ENCODE measurements around the gene ISG15. TPM values are rescaled to one million over a fixed set of nuclear protein-coding genes. Genes with fewer than 3 reads are reported as not detected.

ISG15 gene
- 14.3 to 25.1 TPM (median 18.9 TPM) in 5 replicates for total RNA-seq (2022; extraction: Qiagen RNA extraction; ENCODE audit: low read depth)

GRCh38 chr1:1013105-1013921, at the start of gene ISG15:
Gene ISG15 (plus strand): TSS chr1:1013497. CDS start chr1:1013574, 77 bp downstream.

GRCh38 chr1:966135-966703, 47.1 kb upstream of the ISG15 start, which contains the start of gene PLEKHN1:
Gene PLEKHN1 (plus strand): TSS chr1:966482. CDS start chr1:966532, 50 bp downstream.

GRCh38 chr1:981955-982558, 31.2 kb upstream of the ISG15 start, which contains the start of gene PERM1:
Gene PERM1 (minus strand): TSS chr1:982093. CDS start chr1:981029, 1,064 bp downstream.

GRCh38 chr1:999725-1000356, 13.5 kb upstream of the ISG15 start, which contains the start of gene HES4:
Gene HES4 (minus strand): TSS chr1:1000097. CDS start chr1:999973, 124 bp downstream.

GRCh38 chr1:1020000-1020404, 6.7 kb downstream of the ISG15 start, which contains the start of gene AGRN:
Gene AGRN (plus strand): TSS chr1:1020120. CDS start chr1:1020173, 53 bp downstream.

Other genes with a start within 250 kb of the ISG15 start
- gene SAMD11, start 89.6 kb upstream of the ISG15 start, total RNA-seq (2022; extraction: Qiagen RNA extraction; ENCODE audit: low read depth) = 11.9 to 38.0 TPM (median 31.7 TPM) in 5 replicates
- 58.6 to 92.3 TPM (median 90.0 TPM) in 5 replicates for gene NOC2L, start 54.2 kb upstream of the ISG15 start, total RNA-seq (2022; extraction: Qiagen RNA extraction; ENCODE audit: low read depth)
- 5.7 to 22.4 TPM (median 16.8 TPM) in 5 replicates for gene KLHL17, start 52.9 kb upstream of the ISG15 start, total RNA-seq (2022; extraction: Qiagen RNA extraction; ENCODE audit: low read depth)
- 4.0 to 6.6 TPM (median 5.4 TPM) in 5 replicates for gene PLEKHN1, start 47.0 kb upstream of the ISG15 start, total RNA-seq (2022; extraction: Qiagen RNA extraction; ENCODE audit: low read depth)
- gene PERM1, start 31.4 kb upstream of the ISG15 start, total RNA-seq (2022; extraction: Qiagen RNA extraction; ENCODE audit: low read depth) = 0.06 to 0.36 TPM (median 0.11 TPM) in 4 of 5 replicates, not detected in the other
- 20.9 to 80.4 TPM (median 64.7 TPM) in 5 replicates for gene HES4, start 13.4 kb upstream of the ISG15 start, total RNA-seq (2022; extraction: Qiagen RNA extraction; ENCODE audit: low read depth)
- 50.6 to 136 TPM (median 124 TPM) in 5 replicates for gene AGRN, start 6.6 kb downstream of the ISG15 start, total RNA-seq (2022; extraction: Qiagen RNA extraction; ENCODE audit: low read depth)
- gene RNF223, start 60.8 kb downstream of the ISG15 start, total RNA-seq (2022; extraction: Qiagen RNA extraction; ENCODE audit: low read depth) = 0.16 to 0.67 TPM (median 0.27 TPM) in 5 replicates
- gene C1orf159, start 102.6 kb downstream of the ISG15 start, total RNA-seq (2022; extraction: Qiagen RNA extraction; ENCODE audit: low read depth) = 6.7 to 16.7 TPM (median 13.8 TPM) in 5 replicates
- gene TTLL10, start 160.4 kb downstream of the ISG15 start, total RNA-seq (2022; extraction: Qiagen RNA extraction; ENCODE audit: low read depth) = not detected in 5 replicates
- gene TNFRSF18, start 193.1 kb downstream of the ISG15 start, total RNA-seq (2022; extraction: Qiagen RNA extraction; ENCODE audit: low read depth) = 0.35 TPM in 1 of 5 replicates, not detected in the others
- gene TNFRSF4, start 200.7 kb downstream of the ISG15 start, total RNA-seq (2022; extraction: Qiagen RNA extraction; ENCODE audit: low read depth) = 0.20 to 0.23 TPM in 2 of 5 replicates, not detected in the others
- 84.0 to 148 TPM (median 137 TPM) in 5 replicates for gene SDF4, start 218.5 kb downstream of the ISG15 start, total RNA-seq (2022; extraction: Qiagen RNA extraction; ENCODE audit: low read depth)
- 8.9 to 24.1 TPM (median 21.8 TPM) in 5 replicates for gene B3GALT6, start 218.7 kb downstream of the ISG15 start, total RNA-seq (2022; extraction: Qiagen RNA extraction; ENCODE audit: low read depth)
- 1.2 to 2.6 TPM (median 2.0 TPM) in 4 of 5 replicates, not detected in the other for gene C1QTNF12, start 233.2 kb downstream of the ISG15 start, total RNA-seq (2022; extraction: Qiagen RNA extraction; ENCODE audit: low read depth)